D721Med (cell line): ENCODE data around the gene PNMT.

Source experiments
- DNase-seq: peaks from one replicate; pipeline ENCODE4 v3.0.0; 2011; ENCODE audit warnings: low spot score; ENCODE audit not compliant: insufficient read length
- FAIRE-seq: peaks from 2 replicates; lab custom pipeline; 2011; peaks lifted over from hg19 to GRCh38; lab: Jason Lieb, UNC
- TF ChIP-seq, protein P1 (sequence below): IDR thresholded peaks from 2 replicates; pipeline ENCODE4 v1.5.1; 2012; ENCODE audit warnings: mild to moderate bottlenecking, control low read depth; ENCODE audit not compliant: insufficient read depth; ENCODE audit errors: missing control alignments

PNMT gene

GRCh38 chr17:39675390-39676082 is 7.3 kb downstream of the PNMT start:
- TF ChIP-seq, protein P1, sequence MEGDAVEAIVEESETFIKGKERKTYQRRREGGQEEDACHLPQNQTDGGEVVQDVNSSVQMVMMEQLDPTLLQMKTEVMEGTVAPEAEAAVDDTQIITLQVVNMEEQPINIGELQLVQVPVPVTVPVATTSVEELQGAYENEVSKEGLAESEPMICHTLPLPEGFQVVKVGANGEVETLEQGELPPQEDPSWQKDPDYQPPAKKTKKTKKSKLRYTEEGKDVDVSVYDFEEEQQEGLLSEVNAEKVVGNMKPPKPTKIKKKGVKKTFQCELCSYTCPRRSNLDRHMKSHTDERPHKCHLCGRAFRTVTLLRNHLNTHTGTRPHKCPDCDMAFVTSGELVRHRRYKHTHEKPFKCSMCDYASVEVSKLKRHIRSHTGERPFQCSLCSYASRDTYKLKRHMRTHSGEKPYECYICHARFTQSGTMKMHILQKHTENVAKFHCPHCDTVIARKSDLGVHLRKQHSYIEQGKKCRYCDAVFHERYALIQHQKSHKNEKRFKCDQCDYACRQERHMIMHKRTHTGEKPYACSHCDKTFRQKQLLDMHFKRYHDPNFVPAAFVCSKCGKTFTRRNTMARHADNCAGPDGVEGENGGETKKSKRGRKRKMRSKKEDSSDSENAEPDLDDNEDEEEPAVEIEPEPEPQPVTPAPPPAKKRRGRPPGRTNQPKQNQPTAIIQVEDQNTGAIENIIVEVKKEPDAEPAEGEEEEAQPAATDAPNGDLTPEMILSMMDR: no peak
- DNase-seq (no peak), FAIRE-seq (no peak)

- TF ChIP-seq, protein P1: no peak
- DNase-seq (no peak), FAIRE-seq (no peak)
Observed at GRCh38 chr17:39676198-39676819, 8.1 kb downstream of the PNMT start.

DNA sequence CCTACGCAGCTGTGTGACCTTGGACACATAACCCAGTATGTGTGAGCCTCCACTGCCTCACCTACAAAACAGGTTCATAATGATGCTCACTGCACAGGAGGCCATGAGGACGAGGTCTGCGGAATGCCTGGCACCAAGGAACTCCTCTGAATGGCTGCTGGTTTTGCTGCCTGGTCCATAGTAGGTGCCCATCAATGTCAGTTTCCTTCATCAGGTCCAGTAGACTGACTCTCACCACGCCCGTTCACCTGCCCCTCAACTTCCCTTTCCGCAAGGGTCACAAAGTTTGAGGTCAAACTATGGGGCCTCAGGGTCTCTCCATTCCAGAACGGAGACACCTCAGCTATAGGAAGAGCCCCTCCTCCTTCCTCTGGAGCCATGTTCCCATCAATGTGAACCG is 8.8 kb downstream of the PNMT start:
- DNase-seq: no peak
- TF ChIP-seq, protein P1: no peak
- no peak for FAIRE-seq

- FAIRE-seq: no peak
- TF ChIP-seq, protein P1: no peak
- no peak for DNase-seq
Observed at GRCh38 chr17:39677542-39678339, 9.5 kb downstream of the PNMT start.

DNA sequence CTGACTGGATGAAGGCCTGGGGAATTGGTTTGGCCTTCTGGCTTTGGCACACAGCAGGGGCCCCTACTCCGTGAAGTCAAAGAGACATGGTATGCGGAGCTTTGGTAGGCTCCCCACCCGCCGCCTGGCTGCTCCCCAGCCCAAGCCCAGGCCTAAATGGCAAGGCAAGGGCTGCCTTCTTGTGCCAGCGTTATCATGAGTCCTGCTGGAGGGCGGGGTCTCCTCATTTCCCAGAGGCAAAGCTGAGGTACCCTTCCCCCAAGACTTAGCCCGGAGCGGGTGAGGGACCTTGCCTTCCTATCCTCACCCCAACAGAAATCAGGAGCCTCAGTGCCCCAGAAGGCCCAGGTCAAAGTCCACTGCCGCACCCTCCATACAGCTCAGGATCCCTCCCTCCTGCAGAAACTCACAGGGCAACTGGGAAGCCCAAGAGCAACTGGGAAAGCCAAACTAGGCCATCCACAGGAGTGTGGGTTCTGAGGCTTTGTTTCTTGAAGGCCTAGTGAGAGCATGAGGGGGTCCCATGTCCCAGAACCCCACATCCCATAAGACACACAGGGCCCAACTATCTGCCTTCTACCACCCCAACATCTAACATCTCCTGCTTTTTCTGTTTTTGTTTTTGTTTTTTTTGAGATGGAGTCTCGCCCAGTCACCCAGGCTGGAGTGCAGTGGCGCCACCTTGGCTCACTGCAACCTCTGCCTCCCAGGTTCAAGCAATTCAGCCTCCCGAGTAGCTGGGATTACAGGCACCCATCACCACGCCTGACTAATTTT is 10.3 kb downstream of the PNMT start:
- DNase-seq (no peak), FAIRE-seq (no peak)

DNA sequence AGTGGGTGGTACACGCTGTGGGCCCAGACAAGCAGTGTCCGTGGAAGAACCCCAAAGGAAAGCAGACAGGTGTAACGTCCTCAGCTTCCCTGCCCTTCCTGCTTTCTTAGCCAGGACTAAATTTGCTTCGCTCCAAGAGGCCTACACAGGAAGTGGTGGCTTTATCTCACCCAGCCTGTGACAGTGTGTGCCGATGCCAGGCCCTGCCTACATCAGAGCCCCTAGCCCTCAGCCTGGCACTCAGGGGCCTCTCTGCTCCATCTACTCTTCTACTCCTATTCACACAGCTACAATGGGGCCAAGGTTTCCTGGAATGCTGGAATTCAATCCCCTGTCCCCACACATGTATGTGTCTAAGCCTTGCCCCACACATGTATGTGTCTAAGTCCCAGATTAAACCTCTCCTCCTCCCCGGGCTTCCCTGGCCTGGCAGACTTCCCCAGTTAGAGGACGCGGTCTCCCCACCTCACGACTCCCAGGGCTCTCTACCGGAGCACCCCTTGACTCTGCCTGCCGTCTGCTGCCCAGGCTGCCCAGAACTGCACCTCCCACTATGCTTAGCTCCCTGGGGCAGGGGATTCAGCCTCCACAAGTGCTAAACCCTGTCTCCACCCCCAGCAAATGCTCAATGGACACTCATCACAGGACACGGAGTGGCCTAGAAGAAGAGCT is 11.4 kb downstream of the PNMT start:
- TF ChIP-seq, protein P1: no peak
- no peak for DNase-seq
- no peak for FAIRE-seq

More for the DNA sequence above, 10.3 kb downstream of the PNMT start:
- TF ChIP-seq, protein P1: no peak
